Effector memory CD8-positive, alpha-beta T cell (primary cell): Measurements from ENCODE around the gene ANO6.

Source experiments
- ATAC-seq: fragments of 150-1000 bp; cut with Tn5 transposase; replicated peaks from 2 replicates; pipeline ENCODE4 v1.10.0; 2021; ENCODE audit warnings: mild to moderate bottlenecking, moderate library complexity
- DNase-seq, 3 experiments: peaks; one replicate each; pipeline ENCODE4 v3.0.0; 2021
- H3K27ac Mint-ChIP-seq, 2 donors: one replicate each; pipeline ENCODE4 v1.8.0; 2022; ENCODE audit warnings: mild to moderate bottlenecking in 2 of 2, mixed read lengths in 2 of 2, moderate library complexity in 2 of 2
- H3K27me3 Mint-ChIP-seq, 2 donors: one replicate each; pipeline ENCODE4 v1.8.0; 2022; ENCODE audit warnings: mixed read lengths in 2 of 2
- H3K36me3 Mint-ChIP-seq: one replicate; pipeline ENCODE4 v1.8.0; 2022; ENCODE audit warnings: mild to moderate bottlenecking, moderate library complexity, mixed read lengths; ENCODE audit not compliant: insufficient read depth
- H3K4me1 Mint-ChIP-seq, 2 donors: one replicate each; pipeline ENCODE4 v1.8.0; 2022; ENCODE audit warnings: low read depth in 2 of 2, mixed read lengths in 2 of 2
- H3K4me3 Mint-ChIP-seq, 2 donors: one replicate each; pipeline ENCODE4 v1.8.0; 2022; ENCODE audit warnings: mild to moderate bottlenecking in 2 of 2, mixed read lengths in 2 of 2, moderate library complexity in 2 of 2
- H3K9me3 Mint-ChIP-seq, 2 donors: one replicate each; pipeline ENCODE4 v1.8.0; 2022; ENCODE audit warnings: mixed read lengths in 2 of 2

The ANO6 gene

GRCh38 chr12:45329238-45329637 is 113.3 kb downstream of the ANO6 start:
- Mint-ChIP-seq H3K4me3 (no peak overlapping the region), H3K27me3 (no peaks in the 10 kb centered on the region), H3K27ac (no peak overlapping the region), H3K9me3 (no peaks in the 10 kb centered on the region), H3K36me3 (peaks cover under 1% of the 10 kb centered on the region), H3K4me1 (peaks cover 7 to 9% of the 10 kb centered on the region in 2 donors)
- ATAC-seq = no peak
- no peak for DNase-seq

- ATAC-seq = no peak
These were observed 113.8 kb downstream of the ANO6 start for GRCh38 chr12:45329702-45330101.

DNA sequence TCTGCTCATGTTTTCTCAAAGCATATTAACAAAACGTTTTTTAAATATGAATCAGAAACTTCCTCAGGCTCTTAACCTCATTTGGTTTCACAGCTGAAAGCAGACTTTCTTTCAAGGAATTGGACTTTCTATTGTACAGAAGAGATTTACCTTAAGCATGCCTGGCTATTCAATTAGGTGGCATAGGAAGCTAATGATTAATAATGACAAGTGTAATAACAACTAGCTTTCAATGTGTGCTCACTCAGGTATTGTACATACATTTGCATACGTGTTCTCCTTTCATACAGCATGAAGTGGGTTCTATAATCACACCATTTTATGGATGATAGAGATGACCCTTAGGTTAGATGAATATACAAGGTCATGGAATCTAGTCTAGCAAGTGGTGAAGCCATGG is 115.7 kb downstream of the ANO6 start:
- no peak for DNase-seq
- Mint-ChIP-seq H3K36me3 (peaks cover 4% of the 10 kb centered on the region), H3K27me3 (no peaks in the 10 kb centered on the region)

More at GRCh38 chr12:45329702-45330101, 113.8 kb downstream of the ANO6 start:
- Mint-ChIP-seq H3K9me3 (no peaks in the 10 kb centered on the region), H3K27ac (no peak overlapping the region), H3K4me1 (peaks cover 7 to 13% of the 10 kb centered on the region in 2 donors), H3K27me3 (no peaks in the 10 kb centered on the region), H3K36me3 (peaks cover 4% of the 10 kb centered on the region), H3K4me3 (no peak overlapping the region)
- DNase-seq = no peak

DNA sequence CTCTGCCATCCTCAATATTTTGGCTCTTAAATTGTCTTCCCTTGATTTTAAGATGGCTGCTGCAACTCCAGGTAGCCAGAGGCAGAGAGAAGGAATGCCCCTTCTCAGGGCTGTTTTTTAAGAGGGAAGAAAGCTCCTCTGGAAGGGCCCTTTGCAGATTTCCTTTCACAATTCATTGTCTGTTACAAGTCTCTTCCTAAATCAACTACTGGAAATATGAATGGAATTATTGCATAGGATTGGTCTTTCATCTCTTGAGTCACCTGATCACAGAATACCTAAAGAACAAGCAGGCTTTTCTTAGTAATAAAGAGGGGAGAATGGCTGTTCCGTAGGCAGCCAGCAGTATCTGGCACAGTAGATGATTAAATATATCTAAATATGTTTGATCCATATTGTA is 118.5 kb downstream of the ANO6 start:
- DNase-seq = no peak
- H3K4me3 Mint-ChIP-seq = no peak overlapping the region
- H3K9me3 Mint-ChIP-seq = no peaks in the 10 kb centered on the region
- peaks cover 4% of the 10 kb centered on the region for H3K36me3 Mint-ChIP-seq
- ATAC-seq = no peak
- H3K27me3 Mint-ChIP-seq = no peaks in the 10 kb centered on the region
- peaks cover 0 to 4% of the 10 kb centered on the region in 2 donors for H3K4me1 Mint-ChIP-seq
- peak overlapping the region in 1 of 2 donors; percentile 68 for H3K27ac Mint-ChIP-seq

More for the DNA sequence above, 115.7 kb downstream of the ANO6 start:
- H3K27ac Mint-ChIP-seq = no peak overlapping the region
- peaks cover 6 to 13% of the 10 kb centered on the region in 2 donors for H3K4me1 Mint-ChIP-seq
- H3K4me3 Mint-ChIP-seq = no peak overlapping the region
- H3K9me3 Mint-ChIP-seq = no peaks in the 10 kb centered on the region
- no peak for ATAC-seq

DNA sequence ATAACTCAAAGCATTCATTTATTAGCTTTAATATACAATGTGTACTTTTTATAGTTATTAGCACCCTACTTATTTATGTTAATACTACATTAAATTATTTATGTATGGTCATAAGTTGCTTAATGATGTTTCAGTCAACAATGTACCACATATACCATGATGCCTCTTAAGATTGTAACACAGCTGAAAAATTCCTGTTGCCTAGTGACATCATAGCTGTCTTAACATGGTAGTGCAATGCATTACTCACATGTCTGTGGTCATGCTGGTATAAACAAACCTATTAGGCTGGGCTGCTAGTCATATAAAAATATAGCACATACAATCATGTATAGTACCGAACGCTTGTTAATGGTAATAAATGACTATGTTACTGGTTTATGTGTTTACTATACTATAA is 120.4 kb downstream of the ANO6 start:
- H3K9me3 Mint-ChIP-seq = no peaks in the 10 kb centered on the region
- DNase-seq (no peak), ATAC-seq (no peak)
- H3K27me3 Mint-ChIP-seq = no peaks in the 10 kb centered on the region
- H3K4me1 Mint-ChIP-seq = peaks cover 0 to 4% of the 10 kb centered on the region in 2 donors
- peaks cover 4% of the 10 kb centered on the region for H3K36me3 Mint-ChIP-seq
- H3K4me3 Mint-ChIP-seq = no peak overlapping the region
- no peak overlapping the region for H3K27ac Mint-ChIP-seq

GRCh38 chr12:45336762-45337596 is 121.1 kb downstream of the ANO6 start:
- Mint-ChIP-seq H3K27ac (no peak overlapping the region), H3K36me3 (peaks cover 4% of the 10 kb centered on the region), H3K4me1 (peaks cover 0 to 4% of the 10 kb centered on the region in 2 donors), H3K27me3 (no peaks in the 10 kb centered on the region), H3K9me3 (no peaks in the 10 kb centered on the region), H3K4me3 (no peak overlapping the region)
- ATAC-seq (no peak), DNase-seq (no peak)

GRCh38 chr12:45337835-45338234 is 121.9 kb downstream of the ANO6 start:
- DNase-seq (no peak), ATAC-seq (no peak)
- H3K4me3 Mint-ChIP-seq = no peak overlapping the region
- peaks cover 0 to 4% of the 10 kb centered on the region in 2 donors for H3K4me1 Mint-ChIP-seq
- H3K27ac Mint-ChIP-seq = no peak overlapping the region
- no peaks in the 10 kb centered on the region for H3K9me3 Mint-ChIP-seq
- peaks cover 4% of the 10 kb centered on the region for H3K36me3 Mint-ChIP-seq
- H3K27me3 Mint-ChIP-seq = no peaks in the 10 kb centered on the region

- H3K4me1 Mint-ChIP-seq = peaks cover 0 to 4% of the 10 kb centered on the region in 2 donors
- no peak overlapping the region for H3K4me3 Mint-ChIP-seq
- no peaks in the 10 kb centered on the region for H3K9me3 Mint-ChIP-seq
- ATAC-seq = no peak
- no peak overlapping the region for H3K27ac Mint-ChIP-seq
- H3K27me3 Mint-ChIP-seq = no peaks in the 10 kb centered on the region
- peaks cover 4% of the 10 kb centered on the region for H3K36me3 Mint-ChIP-seq
- no peak for DNase-seq
These were observed 122.4 kb downstream of the ANO6 start for GRCh38 chr12:45338272-45338671.

- no peak for ATAC-seq
These were observed 123.1 kb downstream of the ANO6 start for GRCh38 chr12:45339035-45339434.

DNA sequence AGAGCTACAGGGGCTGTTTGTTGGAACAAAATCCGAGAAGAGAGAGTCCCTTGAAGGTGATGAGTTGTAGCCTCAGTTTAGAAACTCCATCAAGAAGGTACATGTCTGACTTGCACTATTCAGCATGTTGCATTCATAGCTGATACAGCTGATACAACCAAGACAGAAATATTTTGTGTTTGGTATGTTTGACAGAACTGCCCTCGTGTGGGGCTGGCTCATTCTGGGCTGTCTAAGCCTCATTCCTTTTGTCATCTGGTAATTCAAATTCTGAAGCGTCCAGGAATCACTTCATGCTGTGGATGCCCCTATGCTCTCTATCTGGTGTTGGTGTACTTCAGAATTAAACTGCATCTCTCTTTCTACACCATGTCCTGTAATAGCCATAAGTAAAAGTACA is 126.3 kb downstream of the ANO6 start:
- DNase-seq = no peak

More at GRCh38 chr12:45339035-45339434, 123.1 kb downstream of the ANO6 start:
- DNase-seq = no peak
- Mint-ChIP-seq H3K27me3 (no peaks in the 10 kb centered on the region), H3K27ac (no peak overlapping the region), H3K36me3 (peaks cover 4% of the 10 kb centered on the region), H3K4me3 (no peak overlapping the region), H3K4me1 (peaks cover 0 to 4% of the 10 kb centered on the region in 2 donors), H3K9me3 (no peaks in the 10 kb centered on the region)

GRCh38 chr12:45342848-45343247 is 127.0 kb downstream of the ANO6 start:
- no peaks in the 10 kb centered on the region for H3K4me1 Mint-ChIP-seq
- H3K27me3 Mint-ChIP-seq = no peaks in the 10 kb centered on the region
- no peaks in the 10 kb centered on the region for H3K9me3 Mint-ChIP-seq
- no peak overlapping the region for H3K4me3 Mint-ChIP-seq
- ATAC-seq (no peak), DNase-seq (no peak)
- H3K27ac Mint-ChIP-seq = no peak overlapping the region
- H3K36me3 Mint-ChIP-seq = peaks cover 4% of the 10 kb centered on the region

More for the DNA sequence above, 126.3 kb downstream of the ANO6 start:
- no peak overlapping the region for H3K27ac Mint-ChIP-seq
- H3K27me3 Mint-ChIP-seq = no peaks in the 10 kb centered on the region
- no peak for ATAC-seq
- H3K4me1 Mint-ChIP-seq = no peaks in the 10 kb centered on the region
- H3K36me3 Mint-ChIP-seq = peaks cover 4% of the 10 kb centered on the region
- H3K4me3 Mint-ChIP-seq = no peak overlapping the region
- no peaks in the 10 kb centered on the region for H3K9me3 Mint-ChIP-seq

DNA sequence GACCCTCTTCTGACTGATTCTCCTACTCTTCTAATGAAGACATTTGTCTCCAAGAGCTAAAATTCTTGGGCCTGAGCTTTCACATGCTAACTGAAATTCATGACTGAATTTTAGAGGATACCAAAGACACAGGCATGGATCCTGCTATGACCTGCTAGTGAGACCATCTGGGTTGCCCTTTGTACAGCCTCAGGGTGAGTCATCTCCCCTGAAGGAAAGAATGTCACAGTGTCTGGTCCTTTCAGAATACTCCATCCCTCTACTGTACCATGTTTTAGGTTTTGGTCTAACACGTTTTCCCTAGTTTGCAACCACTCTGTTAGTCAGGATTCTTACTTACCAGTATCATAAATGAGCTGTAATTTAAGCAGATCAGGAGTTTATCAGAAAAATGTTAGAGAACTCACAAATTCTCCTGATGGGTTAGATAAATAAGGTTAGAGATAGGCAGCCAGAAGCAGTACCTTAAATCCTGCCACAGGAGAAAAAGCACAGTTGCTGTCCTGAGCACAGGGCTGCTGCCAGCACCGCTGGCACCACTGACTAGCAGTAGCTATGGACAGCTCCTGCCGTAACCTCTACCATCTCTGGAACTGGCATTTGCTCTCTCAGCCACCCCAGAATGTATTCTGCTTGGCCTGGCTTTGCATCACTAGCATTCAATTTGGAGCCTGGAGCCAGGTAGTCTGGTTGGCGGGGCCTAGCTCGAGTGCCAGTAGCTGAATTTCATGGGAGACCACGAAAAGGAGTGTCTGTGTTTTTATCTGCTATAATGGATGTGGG is 127.6 kb downstream of the ANO6 start:
- H3K9me3 Mint-ChIP-seq = no peaks in the 10 kb centered on the region
- H3K27me3 Mint-ChIP-seq = no peaks in the 10 kb centered on the region
- no peaks in the 10 kb centered on the region for H3K4me1 Mint-ChIP-seq
- H3K27ac Mint-ChIP-seq = no peak overlapping the region
- peaks cover 4% of the 10 kb centered on the region for H3K36me3 Mint-ChIP-seq
- ATAC-seq (no peak), DNase-seq (no peak)
- H3K4me3 Mint-ChIP-seq = no peak overlapping the region

- Mint-ChIP-seq H3K4me3 (no peak overlapping the region), H3K36me3 (peaks cover 6% of the 10 kb centered on the region), H3K27ac (no peak overlapping the region), H3K9me3 (no peaks in the 10 kb centered on the region), H3K4me1 (peaks cover 3% of the 10 kb centered on the region in 2 donors), H3K27me3 (no peaks in the 10 kb centered on the region)
- DNase-seq (no peak), ATAC-seq (no peak)
These were observed 132.4 kb downstream of the ANO6 start for GRCh38 chr12:45348311-45348710.

DNA sequence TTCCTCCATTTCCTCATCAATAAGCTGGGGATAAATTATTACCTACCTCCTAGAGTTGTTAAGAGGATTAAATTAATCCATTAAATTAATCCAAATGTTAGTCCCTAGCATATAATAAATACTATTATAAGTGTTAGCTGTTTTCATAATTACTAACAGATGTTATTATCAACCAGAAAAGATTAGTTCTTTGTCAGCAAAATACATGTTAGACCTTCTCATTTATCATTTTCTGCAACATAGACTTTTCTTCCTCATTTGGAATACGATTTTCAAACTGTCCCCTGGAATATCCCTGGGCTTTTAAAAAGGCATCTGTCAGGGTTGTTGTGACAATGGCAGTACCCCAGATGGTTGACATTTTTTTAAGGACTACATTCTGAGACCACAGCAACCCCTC is 133.1 kb downstream of the ANO6 start:
- H3K36me3 Mint-ChIP-seq = peaks cover 9% of the 10 kb centered on the region
- no peaks in the 10 kb centered on the region for H3K27me3 Mint-ChIP-seq
- no peak overlapping the region for H3K27ac Mint-ChIP-seq
- ATAC-seq (no peak), DNase-seq (no peak)
- no peak overlapping the region for H3K4me3 Mint-ChIP-seq
- H3K9me3 Mint-ChIP-seq = no peaks in the 10 kb centered on the region
- peaks cover 5 to 9% of the 10 kb centered on the region in 2 donors for H3K4me1 Mint-ChIP-seq
